HL-60/S4 treated with phorbol 12-myristate 13-acetate at 8.2 ng/mL for 4 days and 3 days (cell line): ENCODE results near the gene MYLK.

Source experiments
- in situ Hi-C: fragments of 300-500 bp; cut with MboI; formaldehyde crosslinking; loops from 2 replicates; pipeline ENCODE4 v1.15.0; 2022; ENCODE audit warnings: low sequenced_read_pairs

The MYLK gene

GRCh38 chr3:123571264-123571972, 312.7 kb downstream of the MYLK start:
- in situ Hi-C loops, result loop anchor here (25.0 kb wide), 1 partner anchor 259 kb away; no protein-coding TSS in a partner anchor

- in situ Hi-C loops, result loop anchor here (25.0 kb wide), 1 partner anchor 257 kb away; no protein-coding TSS in a partner anchor
Observed at GRCh38 chr3:123568875-123569274, 315.3 kb downstream of the MYLK start.

- in situ Hi-C loops, result loop anchor here (25.0 kb wide), 1 partner anchor 256 kb away; no protein-coding TSS in a partner anchor
Observed at GRCh38 chr3:123568034-123568433, 316.1 kb downstream of the MYLK start.

- in situ Hi-C loops, result loop anchor here (25.0 kb wide), 1 partner anchor 252 kb away; no protein-coding TSS in a partner anchor
Observed at GRCh38 chr3:123564056-123564455, 320.1 kb downstream of the MYLK start.

GRCh38 chr3:123562547-123562946, 321.6 kb downstream of the MYLK start:
- in situ Hi-C loops, result loop anchor here (25.0 kb wide), 1 partner anchor 250 kb away; no protein-coding TSS in a partner anchor

GRCh38 chr3:123561188-123561587, 322.9 kb downstream of the MYLK start:
- in situ Hi-C loops, result loop anchor here (25.0 kb wide), 1 partner anchor 249 kb away; no protein-coding TSS in a partner anchor
